Sciatic nerve (tissue), 2 donors: ENCODE measurements around the gene BDH1. TPM values are rescaled to one million over a fixed set of nuclear protein-coding genes. Genes with fewer than 3 reads are reported as not detected.

Experiments
- ATAC-seq: fragments of 200-7000 bp; cut with Tn5 transposase; one replicate; pipeline ENCODE4 v1.9.1; 2020; ENCODE audit warnings: mild to moderate bottlenecking, moderate library complexity
- DNase-seq: peaks from one replicate; pipeline ENCODE4 v3.0.0-alpha.2; 2020; ENCODE audit warnings: low spot score
- intact Hi-C: fragments of 100-400 bp; cut with DNase I; formaldehyde crosslinking; loops from one replicate; pipeline ENCODE4 v1.14.2; 2022
- total RNA-seq: library from RNA; stranded (reverse); fragmentation: NEBNext Ultra II Directional; extraction: Animal tissue kit (Norgen Biotek cat#: 25700); gene quantifications from one replicate; pipeline ENCODE4 v1.2.1, GENCODE V29; 2021
- donor health status: DM: no; HTN: no; CAD: no.
- donor health status: DM: no; HTN: no; CAD: no.

BDH1 gene
- total RNA-seq, 1 donor from 2014 or later: 9.7 TPM

GRCh38 chr3:197554562-197555280 is 1.0 kb downstream of the BDH1 start:
- intact Hi-C loops: no loop called here
- ATAC-seq: peak; percentile 99
- peak; percentile 95 for DNase-seq

GRCh38 chr3:197554196-197554561 is 1.6 kb downstream of the BDH1 start:
- intact Hi-C loops: no loop called here
- ATAC-seq (no peak), DNase-seq (no peak)

- intact Hi-C loops: no loop called here
- DNase-seq (no peak), ATAC-seq (no peak)
Measured at GRCh38 chr3:197552198-197552597, 3.6 kb downstream of the BDH1 start.

GRCh38 chr3:197550489-197550888 is 5.3 kb downstream of the BDH1 start:
- no peak for ATAC-seq
- intact Hi-C loops: no loop called here

GRCh38 chr3:197549261-197549885 is 6.4 kb downstream of the BDH1 start:
- intact Hi-C loops: no loop called here
- DNase-seq: no peak
- no peak for ATAC-seq

More at GRCh38 chr3:197550489-197550888, 5.3 kb downstream of the BDH1 start:
- DNase-seq: no peak

- DNase-seq (no peak), ATAC-seq (no peak)
- intact Hi-C loops: no loop called here
Measured at GRCh38 chr3:197547306-197548011, 8.3 kb downstream of the BDH1 start.

- DNase-seq: no peak
- no peak for ATAC-seq
- intact Hi-C loops: no loop called here
Measured at GRCh38 chr3:197546307-197547085, 9.3 kb downstream of the BDH1 start.

- ATAC-seq (no peak), DNase-seq (no peak)
- intact Hi-C loops: no loop called here
Measured at GRCh38 chr3:197545571-197545970, 10.2 kb downstream of the BDH1 start.

- intact Hi-C loops: no loop called here
- ATAC-seq: no peak
- DNase-seq: no peak
Measured at GRCh38 chr3:197545101-197545500, 10.7 kb downstream of the BDH1 start.

GRCh38 chr3:197542741-197543454 is 12.9 kb downstream of the BDH1 start:
- DNase-seq (no peak), ATAC-seq (peak; percentile 61)

GRCh38 chr3:197541756-197542539 is 13.8 kb downstream of the BDH1 start:
- intact Hi-C loops: no loop called here
- DNase-seq: no peak
- peak; percentile 77 for ATAC-seq

More at GRCh38 chr3:197542741-197543454, 12.9 kb downstream of the BDH1 start:
- intact Hi-C loops: no loop called here

- DNase-seq (no peak), ATAC-seq (no peak)
- intact Hi-C loops: no loop called here
Measured at GRCh38 chr3:197540961-197541377, 14.8 kb downstream of the BDH1 start.

- DNase-seq (no peak), ATAC-seq (no peak)
- intact Hi-C loops: no loop called here
Measured at GRCh38 chr3:197539651-197540051, 16.1 kb downstream of the BDH1 start.

GRCh38 chr3:197533927-197534725 is 21.6 kb downstream of the BDH1 start:
- ATAC-seq (peak; percentile 69), DNase-seq (no peak)
- intact Hi-C loops: no loop called here

- intact Hi-C loops: no loop called here
- no peak for DNase-seq
- no peak for ATAC-seq
Measured at GRCh38 chr3:197533396-197533795, 22.4 kb downstream of the BDH1 start.

- DNase-seq: no peak
- no peak for ATAC-seq
- intact Hi-C loops: no loop called here
Measured at GRCh38 chr3:197532388-197532787, 23.4 kb downstream of the BDH1 start.

GRCh38 chr3:197528190-197528589 is 27.6 kb downstream of the BDH1 start:
- DNase-seq (no peak), ATAC-seq (no peak)
- intact Hi-C loops: no loop called here
